Spleen (tissue), 11 donors: ENCODE data around the gene ADAMTSL3. TPM values are rescaled to one million over a fixed set of nuclear protein-coding genes. Genes with fewer than 3 reads are reported as not detected.

ENCODE experiments used
- DNase-seq: peaks from one replicate; pipeline ENCODE4 v3.0.0-alpha.2; 2020
- H3K27ac ChIP-seq, 8 donors: fragments of 200-600 bp; sonication (generic) in 7 of 8; 1 replicate in 4 of 8; 2 replicates in 4 of 8; pipeline versions ENCODE4 v1.5.0 to v1.8.0; 2016 to 2021; ENCODE audit warnings: inconsistent platforms in 4 of 8, mild to moderate bottlenecking in 4 of 8, moderate library complexity in 1 of 8
- H3K27me3 ChIP-seq, 7 donors: fragments of 200-600 bp; sonication (generic) in 6 of 7; replicated peaks in 1 of 7; 1 replicate in 4 of 7; 2 replicates in 3 of 7; pipeline versions ENCODE4 v1.5.0 to v1.8.0; 2016 to 2021; ENCODE audit warnings: inconsistent platforms in 3 of 7, mild to moderate bottlenecking in 1 of 7
- H3K36me3 ChIP-seq, 6 donors: fragments of 200-600 bp; sonication (generic) in 5 of 6; 1 replicate in 4 of 6; 2 replicates in 2 of 6; pipeline versions ENCODE4 v1.5.0 to v1.8.0; 2016 to 2021; ENCODE audit warnings: inconsistent platforms in 2 of 6
- H3K4me1 ChIP-seq, 6 donors: fragments of 200-600 bp; sonication (generic) in 5 of 6; 1 replicate in 3 of 6; 2 replicates in 3 of 6; pipeline versions ENCODE4 v1.5.0 to v1.8.0; 2016 to 2021; ENCODE audit warnings: inconsistent platforms in 3 of 6
- H3K4me3 ChIP-seq, 8 donors: fragments of 200-600 bp; sonication (generic) in 7 of 8; 1 replicate in 4 of 8; 2 replicates in 4 of 8; pipeline versions ENCODE4 v1.5.0 to v1.8.0; 2016 to 2021; ENCODE audit warnings: inconsistent platforms in 4 of 8, mild to moderate bottlenecking in 4 of 8, moderate library complexity in 2 of 8
- H3K9me3 ChIP-seq, 8 donors: fragments of 200-600 bp; sonication (generic) in 7 of 8; 1 replicate in 4 of 8; 2 replicates in 4 of 8; pipeline versions ENCODE4 v1.5.0 to v1.8.0; 2016 to 2021; ENCODE audit warnings: inconsistent platforms in 4 of 8
- POLR2A ChIP-seq, 3 donors: fragments of 450-650 bp; IDR thresholded peaks; one replicate each; pipeline ENCODE4 v1.5.1; 2017; ENCODE audit warnings: antibody characterized with exemption in 3 of 3, mild to moderate bottlenecking in 1 of 3
- POLR2AphosphoS5 ChIP-seq, 3 donors: sonication (generic); formaldehyde crosslinking; IDR thresholded peaks; one replicate each; pipeline ENCODE4 v1.5.1; 2017; ENCODE audit warnings: antibody characterized with exemption in 3 of 3
- WGBS, 5 donors: extraction: QIAGEN DNeasy Blood & Tissue Kit in 3 of 5; methylation state at CpG; one replicate each; pipeline versions ENCODE4 v1.1.5 to v1.1.7; 2013 to 2018; 5-methylcytosine and 5-hydroxymethylcytosine counted together
- intact Hi-C: fragments of 100-400 bp; cut with DNase I; formaldehyde crosslinking; loops from one replicate; pipeline ENCODE4 v1.15.0; 2023; ENCODE audit warnings: low total_unique reads
- polyA plus RNA-seq, 3 donors: library from polyadenylated mRNA; stranded (reverse); fragments of 200-250 nt; gene quantifications; one replicate each; pipeline ENCODE4 v1.2.1, GENCODE V29; 2013
- total RNA-seq, 7 donors: library from RNA; depleted of rRNA in 3 of 7; stranded (reverse); fragments of >200 nt in 3 of 7; fragmentation: NEBNext Ultra II Directional in 4 of 7; extraction: Animal tissue kit (Norgen Biotek cat#: 25700) in 4 of 7; gene quantifications; one replicate each; pipeline versions ENCODE4 v1.1.0 to v1.2.1, GENCODE V29; 2016 to 2021
- TF ChIP-seq, protein P1 (sequence below), 11 experiments: fragments of 200-600 bp in 7 of 11; fragments of 450-650 bp in 4 of 11; sonication (generic) in 4 of 11; IDR thresholded peaks in 8 of 11; conservative IDR thresholded peaks in 3 of 11; 1 replicate in 7 of 11; 2 replicates in 4 of 11; pipeline versions ENCODE4 v1.4.0 to v1.8.0; 2016 to 2021; ENCODE audit warnings: antibody characterized with exemption in 11 of 11, inconsistent platforms in 4 of 11, mild to moderate bottlenecking in 1 of 11
- donor health status: healthy with polysubstance abuse.
- donor health status: DM: no; HTN: no; CAD: no; lungs with moderate emphysema.
- donor health status: DM: no; HTN: no; CAD: no.
- donor health status: Bipolar disorder and iron deficiency.
- donor health status: healthy.
- donor health status: DM: no; HTN: no; CAD: no.
- donor health status: DM: yes; HTN: yes; CAD: no.

Gene ADAMTSL3
- total and polyA plus RNA-seq, 10 donors = 0.09 to 5.7 (median 2.9) TPM

DNA sequence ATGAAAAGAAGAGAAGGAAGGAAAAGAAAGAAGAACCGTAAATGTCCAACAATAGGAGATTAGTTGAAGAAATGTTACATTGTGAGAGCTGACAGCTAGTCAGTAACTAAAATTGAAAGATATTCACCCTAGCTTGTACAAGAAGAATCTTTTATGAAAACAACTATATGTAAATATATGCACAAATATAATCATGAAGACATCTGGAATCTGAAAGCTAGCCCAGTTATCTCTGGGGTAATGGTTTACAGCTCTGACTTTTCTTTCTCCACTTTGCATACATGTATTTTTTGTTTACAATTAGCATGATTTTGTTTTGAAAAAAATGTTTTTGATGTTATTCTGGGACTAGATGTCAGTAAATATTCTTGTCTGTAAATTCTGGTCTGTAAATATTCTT lies 37.1 kb upstream of the ADAMTSL3 start:
- no peaks in the 10 kb centered on the region for H3K4me1 ChIP-seq
- no peaks in the 10 kb centered on the region for H3K36me3 ChIP-seq
- TF ChIP-seq POLR2AphosphoS5 (IDR thresholded peaks at IDR 0.05) = no peak
- TF ChIP-seq POLR2A (IDR thresholded peaks at IDR 0.05) = no peak
- TF ChIP-seq, protein P1, sequence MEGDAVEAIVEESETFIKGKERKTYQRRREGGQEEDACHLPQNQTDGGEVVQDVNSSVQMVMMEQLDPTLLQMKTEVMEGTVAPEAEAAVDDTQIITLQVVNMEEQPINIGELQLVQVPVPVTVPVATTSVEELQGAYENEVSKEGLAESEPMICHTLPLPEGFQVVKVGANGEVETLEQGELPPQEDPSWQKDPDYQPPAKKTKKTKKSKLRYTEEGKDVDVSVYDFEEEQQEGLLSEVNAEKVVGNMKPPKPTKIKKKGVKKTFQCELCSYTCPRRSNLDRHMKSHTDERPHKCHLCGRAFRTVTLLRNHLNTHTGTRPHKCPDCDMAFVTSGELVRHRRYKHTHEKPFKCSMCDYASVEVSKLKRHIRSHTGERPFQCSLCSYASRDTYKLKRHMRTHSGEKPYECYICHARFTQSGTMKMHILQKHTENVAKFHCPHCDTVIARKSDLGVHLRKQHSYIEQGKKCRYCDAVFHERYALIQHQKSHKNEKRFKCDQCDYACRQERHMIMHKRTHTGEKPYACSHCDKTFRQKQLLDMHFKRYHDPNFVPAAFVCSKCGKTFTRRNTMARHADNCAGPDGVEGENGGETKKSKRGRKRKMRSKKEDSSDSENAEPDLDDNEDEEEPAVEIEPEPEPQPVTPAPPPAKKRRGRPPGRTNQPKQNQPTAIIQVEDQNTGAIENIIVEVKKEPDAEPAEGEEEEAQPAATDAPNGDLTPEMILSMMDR (IDR thresholded peaks at IDR 0.05 in 8 of 11, conservative IDR thresholded peaks at IDR 0.05 in 3 of 11) = no peak
- intact Hi-C loops = no loop called here
- peaks cover 0 to 6% (median 0%) of the 10 kb centered on the region in 8 donors for H3K9me3 ChIP-seq
- H3K27me3 ChIP-seq = no peaks in the 10 kb centered on the region
- no peak overlapping the region for H3K27ac ChIP-seq
- DNase-seq = no peak
- 76 to 93% (median 83%) methylated on average over 1 of the region's 1 CpG for WGBS, 5 donors
- no peak overlapping the region for H3K4me3 ChIP-seq

DNA sequence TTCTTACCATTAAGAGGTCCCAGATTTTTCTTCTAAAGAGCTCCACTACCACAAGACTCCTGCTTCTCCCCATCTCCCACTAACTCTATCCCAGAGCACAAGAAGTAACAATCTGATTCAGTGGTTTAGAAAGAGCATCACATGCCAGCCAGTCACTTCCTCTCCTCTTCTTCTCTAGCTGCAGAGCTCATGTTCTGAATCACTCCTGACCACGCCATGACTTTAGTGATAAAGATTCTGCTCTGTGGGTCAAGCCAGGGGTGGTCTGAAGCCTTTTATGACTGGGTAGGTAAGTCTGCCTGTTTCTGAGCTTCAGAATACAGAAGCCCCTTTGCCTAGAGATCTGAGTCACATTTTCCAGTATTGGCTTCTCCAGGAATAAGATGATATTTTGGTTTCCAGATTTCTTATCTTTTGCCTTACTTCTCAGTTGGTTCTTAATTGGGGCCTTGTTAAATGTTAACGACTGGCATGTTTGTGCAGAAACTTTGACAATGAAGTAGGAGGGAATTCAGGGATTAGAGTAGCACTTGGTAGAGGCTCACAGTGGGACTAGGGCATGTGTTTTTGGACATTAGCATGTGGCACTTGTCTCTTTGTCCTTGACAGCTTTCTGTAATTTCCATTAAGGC lies 27.6 kb upstream of the ADAMTSL3 start:
- 61 to 79% (median 74%) methylated on average over 2 of the region's 2 CpGs for WGBS, 5 donors
- intact Hi-C loops = no loop called here
- Histone ChIP-seq H3K4me1 (no peaks in the 10 kb centered on the region), H3K9me3 (peaks cover 0 to 12% (median 4%) of the 10 kb centered on the region in 8 donors), H3K4me3 (no peak overlapping the region), H3K36me3 (no peaks in the 10 kb centered on the region), H3K27ac (no peak overlapping the region), H3K27me3 (no peaks in the 10 kb centered on the region)
- DNase-seq = no peak
- TF ChIP-seq POLR2A (IDR thresholded peaks at IDR 0.05) (no peak), POLR2AphosphoS5 (IDR thresholded peaks at IDR 0.05) (no peak)
- TF ChIP-seq, protein P1 (IDR thresholded peaks at IDR 0.05 in 8 of 11, conservative IDR thresholded peaks at IDR 0.05 in 3 of 11) = no peak

DNA sequence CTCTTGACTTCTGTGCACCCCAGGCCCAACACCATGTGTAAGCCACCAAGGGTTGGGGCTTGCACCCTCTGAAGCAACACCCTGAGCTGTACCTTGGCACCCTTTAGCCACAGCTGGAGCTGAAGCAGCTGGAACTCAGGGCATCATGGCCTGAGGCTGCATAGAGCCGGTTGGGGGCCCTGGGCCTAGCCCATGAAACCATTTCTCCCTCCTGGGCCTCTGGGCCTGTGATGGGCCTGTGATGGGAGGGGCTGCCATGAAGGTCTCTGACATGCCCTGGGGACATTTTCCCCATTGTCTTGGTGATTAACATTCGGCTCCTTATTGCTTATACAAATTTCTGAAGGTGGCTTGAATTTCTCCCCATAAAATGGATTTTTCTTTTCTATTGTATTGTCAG lies 22.4 kb upstream of the ADAMTSL3 start:
- no peak for DNase-seq
- Histone ChIP-seq H3K27ac (no peak overlapping the region), H3K9me3 (peaks cover 0 to 27% (median 11%) of the 10 kb centered on the region in 8 donors), H3K4me3 (no peak overlapping the region), H3K27me3 (no peaks in the 10 kb centered on the region), H3K36me3 (no peaks in the 10 kb centered on the region), H3K4me1 (no peaks in the 10 kb centered on the region)
- intact Hi-C loops = no loop called here
- WGBS, 5 donors = 71 to 84% (median 82%) methylated on average over 2 of the region's 2 CpGs
- TF ChIP-seq POLR2A (IDR thresholded peaks at IDR 0.05) = no peak
- TF ChIP-seq POLR2AphosphoS5 (IDR thresholded peaks at IDR 0.05) = no peak
- TF ChIP-seq, protein P1 (IDR thresholded peaks at IDR 0.05 in 8 of 11, conservative IDR thresholded peaks at IDR 0.05 in 3 of 11) = no peak

DNA sequence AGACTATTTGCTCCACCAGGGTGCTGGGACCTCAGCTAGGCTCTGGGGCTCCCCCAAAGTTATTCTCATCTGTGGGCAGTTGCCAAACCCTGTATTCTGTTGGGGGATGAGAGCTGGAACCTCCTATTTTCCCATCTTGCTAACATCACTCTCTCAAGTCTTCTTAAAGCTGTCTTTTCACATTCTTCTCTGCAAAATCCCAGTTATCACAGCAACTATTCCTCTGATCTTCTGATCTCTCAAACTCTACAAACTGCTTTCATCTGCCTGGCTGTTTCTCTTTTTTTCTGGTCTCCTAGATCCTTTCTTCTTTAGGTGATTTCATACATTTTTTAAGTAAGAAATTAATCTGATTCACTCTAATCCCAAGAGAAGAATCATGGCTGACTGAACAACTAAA lies 10.7 kb upstream of the ADAMTSL3 start:
- TF ChIP-seq, protein P1 (IDR thresholded peaks at IDR 0.05 in 8 of 11, conservative IDR thresholded peaks at IDR 0.05 in 3 of 11) = no peak
- TF ChIP-seq POLR2AphosphoS5 (IDR thresholded peaks at IDR 0.05) (no peak), POLR2A (IDR thresholded peaks at IDR 0.05) (no peak)
- intact Hi-C loops = no loop called here
- H3K4me1 ChIP-seq = no peaks in the 10 kb centered on the region
- DNase-seq = no peak
- H3K9me3 ChIP-seq = peaks cover 0 to 36% (median 19%) of the 10 kb centered on the region in 8 donors
- no peak overlapping the region for H3K4me3 ChIP-seq
- no peaks in the 10 kb centered on the region for H3K36me3 ChIP-seq
- no peak overlapping the region for H3K27ac ChIP-seq
- peaks cover 0 to 10% (median 0%) of the 10 kb centered on the region in 7 donors for H3K27me3 ChIP-seq
